ENCODE measurements around the gene TIMM17A.

DNA sequence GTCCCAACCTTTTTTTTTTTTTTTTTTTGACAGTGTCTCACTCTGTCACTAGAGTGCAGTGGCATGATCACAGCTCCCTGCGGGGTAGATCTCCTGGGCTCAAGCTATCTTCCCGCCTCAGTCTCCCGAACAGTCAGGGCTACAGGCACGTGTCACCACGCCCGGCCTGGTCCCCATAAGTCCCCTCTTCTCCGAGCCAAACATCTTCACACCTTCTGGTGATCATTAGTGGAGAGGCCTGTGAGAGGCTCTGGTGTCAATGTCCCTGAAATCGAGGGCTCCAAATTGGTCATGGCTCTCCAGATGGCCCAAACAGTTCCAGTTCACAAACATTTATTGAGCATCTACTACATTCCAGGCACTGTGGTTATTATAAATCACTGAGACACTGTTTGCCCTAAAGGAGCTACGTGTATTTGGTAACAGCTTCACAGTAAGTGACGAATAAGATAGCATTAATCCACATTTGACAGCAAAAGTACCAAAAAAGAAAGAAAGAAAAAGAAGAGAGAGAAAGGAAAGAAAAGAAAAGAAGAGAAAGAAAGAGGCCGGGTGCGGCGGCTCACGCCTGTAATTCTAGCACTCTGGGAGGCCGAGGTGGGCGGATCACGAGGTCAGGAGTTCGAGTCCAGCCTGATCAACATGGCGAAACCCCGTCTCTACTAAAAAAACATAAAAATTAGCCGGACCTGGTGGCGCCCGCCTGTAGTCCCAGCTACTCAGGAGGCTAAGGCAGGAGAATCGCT, 867 bp upstream of the TIMM17A start:
- TF ChIP-seq, protein P1, sequence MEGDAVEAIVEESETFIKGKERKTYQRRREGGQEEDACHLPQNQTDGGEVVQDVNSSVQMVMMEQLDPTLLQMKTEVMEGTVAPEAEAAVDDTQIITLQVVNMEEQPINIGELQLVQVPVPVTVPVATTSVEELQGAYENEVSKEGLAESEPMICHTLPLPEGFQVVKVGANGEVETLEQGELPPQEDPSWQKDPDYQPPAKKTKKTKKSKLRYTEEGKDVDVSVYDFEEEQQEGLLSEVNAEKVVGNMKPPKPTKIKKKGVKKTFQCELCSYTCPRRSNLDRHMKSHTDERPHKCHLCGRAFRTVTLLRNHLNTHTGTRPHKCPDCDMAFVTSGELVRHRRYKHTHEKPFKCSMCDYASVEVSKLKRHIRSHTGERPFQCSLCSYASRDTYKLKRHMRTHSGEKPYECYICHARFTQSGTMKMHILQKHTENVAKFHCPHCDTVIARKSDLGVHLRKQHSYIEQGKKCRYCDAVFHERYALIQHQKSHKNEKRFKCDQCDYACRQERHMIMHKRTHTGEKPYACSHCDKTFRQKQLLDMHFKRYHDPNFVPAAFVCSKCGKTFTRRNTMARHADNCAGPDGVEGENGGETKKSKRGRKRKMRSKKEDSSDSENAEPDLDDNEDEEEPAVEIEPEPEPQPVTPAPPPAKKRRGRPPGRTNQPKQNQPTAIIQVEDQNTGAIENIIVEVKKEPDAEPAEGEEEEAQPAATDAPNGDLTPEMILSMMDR (IDR thresholded peaks at IDR 0.05; ENCODE audit: poor library complexity): no peak
- TF ChIP-seq EZH2 (IDR thresholded peaks at IDR 0.05; ENCODE audit: borderline replicate concordance): no peak

Measured in hepatocyte (in vitro differentiated cells).